HCT116 (cell line): ENCODE measurements around the gene CENPP. TPM values are rescaled to one million over a fixed set of nuclear protein-coding genes. Genes with fewer than 3 reads are reported as not detected.

Experiments
- ATAC-seq: fragments of 200-7000 bp; cut with Tn5 transposase; 2 replicates; pipeline ENCODE4 v1.9.1; 2020; ENCODE audit warnings: mild to moderate bottlenecking, moderate library complexity
- BruUV-seq: library from RNA; stranded (reverse); fragments of 400-500 nt; replicated peaks from 2 replicates; lab custom pipeline; 2021; lab: Mats Ljungman, UMichigan
- CTCF ChIA-PET: fragments of 300-600 bp; sonication (Branson Sonifier 250); formaldehyde crosslinking; loops from one replicate; lab custom pipeline; 2021; ENCODE audit warnings: antibody characterized with exemption; lab: Charles Lee
- POLR2A ChIA-PET: fragments of 300-600, 350-600 bp; sonication (Branson Sonifier 250); formaldehyde crosslinking; loops from one replicate; lab custom pipeline; 2021; ENCODE audit warnings: antibody characterized with exemption; lab: Charles Lee
- RAD21 ChIA-PET, 2 experiments: fragments of 300-600 bp; sonication (Branson Sonifier 250); formaldehyde crosslinking; loops; one replicate each; lab custom pipeline; 2023; ENCODE audit warnings: low total read pairs in 2 of 2; ENCODE audit not compliant: uncharacterized antibody in 2 of 2, unreplicated experiment in 2 of 2, low non-redundant PET in 1 of 2; lab: Charles Lee
- DNase-seq: peaks from one replicate; pipeline ENCODE4 v3.0.0-alpha.2; 2010; ENCODE audit warnings: low read depth, low spot score
- H2AFZ ChIP-seq: fragments of 200-600 bp; shearing (Covaris generic), sonication (generic); 2 replicates; pipeline ENCODE4 v1.6.1; 2017; ENCODE audit warnings: low read depth, mixed run types, mixed read lengths, antibody characterized with exemption, low read length; ENCODE audit not compliant: poor library complexity, severe bottlenecking
- H3K27ac ChIP-seq: 2 replicates; pipeline ENCODE4 v1.5.1; 2012; ENCODE audit warnings: low read depth, low read length
- H3K27me3 ChIP-seq: fragments of 200-600 bp; sonication (generic); 2 replicates; pipeline ENCODE4 v1.6.1; 2016; ENCODE audit warnings: mixed run types, low read length, mixed read lengths; ENCODE audit not compliant: insufficient read depth
- H3K36me3 ChIP-seq, 2 experiments: fragments of 200-500 bp in 1 of 2; fragments of 200-600 bp in 1 of 2; sonication (Bioruptor generic) in 1 of 2; sonication (generic) in 1 of 2; 2 replicates each; pipeline versions ENCODE4 v1.5.1 to v1.6.1; 2014 to 2016; ENCODE audit warnings: low read length in 2 of 2, inconsistent platforms in 1 of 2, mixed read lengths in 1 of 2, mixed run types in 1 of 2; ENCODE audit not compliant: insufficient read depth in 2 of 2, control insufficient read depth in 1 of 2
- H3K4me1 ChIP-seq, 2 experiments: fragments of 200-600 bp in 1 of 2; sonication (generic) in 1 of 2; 2 replicates each; pipeline versions ENCODE4 v1.5.1 to v1.6.1; 2012 to 2017; ENCODE audit warnings: low read length in 2 of 2, inconsistent platforms in 1 of 2, mild to moderate bottlenecking in 1 of 2, mixed read lengths in 1 of 2, mixed run types in 1 of 2, moderate library complexity in 1 of 2; ENCODE audit not compliant: insufficient read depth in 2 of 2, control insufficient read depth in 1 of 2
- H3K4me2 ChIP-seq: fragments of 200-600 bp; sonication (generic); 2 replicates; pipeline ENCODE4 v1.6.1; 2017; ENCODE audit warnings: mixed run types, low read length, mixed read lengths
- H3K4me3 ChIP-seq, 2 experiments: fragments of 200-600 bp in 1 of 2; sonication (generic) in 1 of 2; replicated peaks in 1 of 2; 2 replicates each; pipeline ENCODE4 v1.5.1; 2011 to 2016; ENCODE audit warnings: low read length in 2 of 2, control low read depth in 1 of 2, low read depth in 1 of 2, mild to moderate bottlenecking in 1 of 2, mixed read lengths in 1 of 2, mixed run types in 1 of 2
- H3K79me2 ChIP-seq: fragments of 200-600 bp; sonication (generic); 2 replicates; pipeline ENCODE4 v1.6.1; 2017; ENCODE audit warnings: mild to moderate bottlenecking, mixed run types, low read length, moderate library complexity, mixed read lengths; ENCODE audit not compliant: insufficient read depth
- H3K9ac ChIP-seq: fragments of 200-600 bp; sonication (generic); 2 replicates; pipeline ENCODE4 v1.6.1; 2016; ENCODE audit warnings: low read length, mixed read lengths
- H3K9me2 ChIP-seq: fragments of 200-600 bp; sonication (generic), shearing (Covaris generic); 2 replicates; pipeline ENCODE4 v1.6.1; 2017; ENCODE audit warnings: mixed run types, mild to moderate bottlenecking, moderate library complexity; ENCODE audit not compliant: insufficient read depth
- H3K9me3 ChIP-seq, 2 experiments: fragments of 200-500 bp in 1 of 2; fragments of 200-600 bp in 1 of 2; sonication (Bioruptor generic) in 1 of 2; sonication (generic) in 1 of 2; 2 replicates each; pipeline ENCODE4 v1.6.1; 2014 to 2017; ENCODE audit warnings: low read length in 2 of 2, mixed read lengths in 2 of 2, inconsistent platforms in 1 of 2, low read depth in 1 of 2, mild to moderate bottlenecking in 1 of 2, mixed run types in 1 of 2, moderate library complexity in 1 of 2; ENCODE audit not compliant: control insufficient read depth in 1 of 2, insufficient read depth in 1 of 2
- H4K20me1 ChIP-seq: fragments of 200-600 bp; sonication (generic), shearing (Covaris generic); 2 replicates; pipeline ENCODE4 v1.6.1; 2017; ENCODE audit warnings: mixed run types, mild to moderate bottlenecking, moderate library complexity; ENCODE audit not compliant: insufficient read depth
- CEBPB ChIP-seq: IDR thresholded peaks from 2 replicates; pipeline ENCODE4 v1.6.1; 2012; ENCODE audit warnings: low read depth
- EZH2 ChIP-seq: fragments of 200-600 bp; sonication (generic); IDR thresholded peaks from 2 replicates; pipeline ENCODE4 v1.6.1; 2017; ENCODE audit warnings: antibody characterized with exemption, mixed run types
- POLR2AphosphoS5 ChIP-seq: IDR thresholded peaks from 2 replicates; pipeline ENCODE4 v1.6.1; 2011; ENCODE audit warnings: mild to moderate bottlenecking, low read depth, low read length, moderate library complexity
- RAD21 ChIP-seq: IDR thresholded peaks from 2 replicates; pipeline ENCODE4 v1.6.1; 2012; ENCODE audit warnings: low read depth, mild to moderate bottlenecking
- SIN3A ChIP-seq: IDR thresholded peaks from 2 replicates; pipeline ENCODE4 v1.6.1; 2012; ENCODE audit warnings: low read depth
- SP1 ChIP-seq: IDR thresholded peaks from 2 replicates; pipeline ENCODE4 v1.6.1; 2012; ENCODE audit warnings: low read depth
- SRF ChIP-seq: IDR thresholded peaks from 2 replicates; pipeline ENCODE4 v1.6.1; 2012; ENCODE audit warnings: low read depth
- TCF7L2 ChIP-seq: IDR thresholded peaks from 2 replicates; pipeline ENCODE4 v1.7.0; 2011; ENCODE audit warnings: borderline replicate concordance, inconsistent platforms; ENCODE audit not compliant: insufficient read depth, insufficient read length; ENCODE audit errors: extremely low read depth
- YY1 ChIP-seq: IDR thresholded peaks from 2 replicates; pipeline ENCODE4 v1.6.1; 2011; ENCODE audit warnings: low read length, low read depth, moderate library complexity, mild to moderate bottlenecking; ENCODE audit not compliant: insufficient replicate concordance; ENCODE audit errors: extremely low read depth
- ZFX ChIP-seq: fragments of 450-650 bp; IDR thresholded peaks from 2 replicates; pipeline ENCODE4 v1.6.1; 2017
- intact Hi-C: fragments of 100-400 bp; cut with micrococcal nuclease; formaldehyde crosslinking; loops from 2 replicates; pipeline ENCODE4 v1.10.0; 2022
- total RNA-seq: library from RNA; stranded (reverse); gene quantifications from one replicate; pipeline ENCODE4 v1.2.1, GENCODE V29; 2021; ENCODE audit not compliant: unreplicated experiment
- TF ChIP-seq, protein P1 (sequence below): IDR thresholded peaks from 2 replicates; pipeline ENCODE4 v1.6.1; 2011; ENCODE audit warnings: mild to moderate bottlenecking, low read length, moderate library complexity; ENCODE audit not compliant: insufficient replicate concordance; ENCODE audit errors: extremely low read depth
- TF ChIP-seq, protein P2 (sequence below): IDR thresholded peaks from 2 replicates; pipeline ENCODE4 v1.6.1; 2012
- TF ChIP-seq, protein P3 (sequence below), 3 experiments: fragments of 200-600 bp in 1 of 3; sonication (generic) in 1 of 3; IDR thresholded peaks in 2 of 3; conservative IDR thresholded peaks in 1 of 3; 2 replicates each; pipeline ENCODE4 v1.5.1; 2012 to 2017; ENCODE audit warnings: low read depth in 2 of 3, low read length in 2 of 3, antibody characterized with exemption in 1 of 3, borderline replicate concordance in 1 of 3, control low read depth in 1 of 3, mild to moderate bottlenecking in 1 of 3, mixed read lengths in 1 of 3, mixed run types in 1 of 3, moderate library complexity in 1 of 3; ENCODE audit not compliant: insufficient read depth in 1 of 3
- TF ChIP-seq, protein P4 (sequence below): IDR thresholded peaks from 2 replicates; pipeline ENCODE4 v1.6.1; 2012; ENCODE audit warnings: low read depth
- TF ChIP-seq, protein P5 (sequence below): IDR thresholded peaks from 2 replicates; pipeline ENCODE4 v1.6.1; 2012

Gene CENPP
- total RNA-seq, 1 experiment from 2014 or later, result 7.0 TPM

DNA sequence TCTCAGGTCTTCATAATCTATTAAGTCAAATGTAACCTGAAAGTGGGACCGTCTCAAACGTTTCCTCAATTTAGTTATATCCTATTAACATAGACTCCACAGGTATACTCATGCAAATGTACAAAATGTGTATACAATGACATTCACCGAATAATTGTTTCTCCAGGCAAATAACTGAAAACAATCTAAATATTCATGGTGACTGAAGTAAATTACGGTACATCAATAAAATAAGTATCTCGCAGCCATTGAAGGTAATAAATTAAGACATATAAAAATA, 32.7 kb upstream of the CENPP start (continued):
- TF ChIP-seq, protein P1, sequence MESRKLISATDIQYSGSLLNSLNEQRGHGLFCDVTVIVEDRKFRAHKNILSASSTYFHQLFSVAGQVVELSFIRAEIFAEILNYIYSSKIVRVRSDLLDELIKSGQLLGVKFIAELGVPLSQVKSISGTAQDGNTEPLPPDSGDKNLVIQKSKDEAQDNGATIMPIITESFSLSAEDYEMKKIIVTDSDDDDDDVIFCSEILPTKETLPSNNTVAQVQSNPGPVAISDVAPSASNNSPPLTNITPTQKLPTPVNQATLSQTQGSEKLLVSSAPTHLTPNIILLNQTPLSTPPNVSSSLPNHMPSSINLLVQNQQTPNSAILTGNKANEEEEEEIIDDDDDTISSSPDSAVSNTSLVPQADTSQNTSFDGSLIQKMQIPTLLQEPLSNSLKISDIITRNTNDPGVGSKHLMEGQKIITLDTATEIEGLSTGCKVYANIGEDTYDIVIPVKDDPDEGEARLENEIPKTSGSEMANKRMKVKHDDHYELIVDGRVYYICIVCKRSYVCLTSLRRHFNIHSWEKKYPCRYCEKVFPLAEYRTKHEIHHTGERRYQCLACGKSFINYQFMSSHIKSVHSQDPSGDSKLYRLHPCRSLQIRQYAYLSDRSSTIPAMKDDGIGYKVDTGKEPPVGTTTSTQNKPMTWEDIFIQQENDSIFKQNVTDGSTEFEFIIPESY, result no peak
- TF ChIP-seq, protein P2, sequence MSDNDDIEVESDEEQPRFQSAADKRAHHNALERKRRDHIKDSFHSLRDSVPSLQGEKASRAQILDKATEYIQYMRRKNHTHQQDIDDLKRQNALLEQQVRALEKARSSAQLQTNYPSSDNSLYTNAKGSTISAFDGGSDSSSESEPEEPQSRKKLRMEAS, result no peak
- no peak for TF ChIP-seq SP1
- TF ChIP-seq, all 23 proteins: peak for 0

DNA sequence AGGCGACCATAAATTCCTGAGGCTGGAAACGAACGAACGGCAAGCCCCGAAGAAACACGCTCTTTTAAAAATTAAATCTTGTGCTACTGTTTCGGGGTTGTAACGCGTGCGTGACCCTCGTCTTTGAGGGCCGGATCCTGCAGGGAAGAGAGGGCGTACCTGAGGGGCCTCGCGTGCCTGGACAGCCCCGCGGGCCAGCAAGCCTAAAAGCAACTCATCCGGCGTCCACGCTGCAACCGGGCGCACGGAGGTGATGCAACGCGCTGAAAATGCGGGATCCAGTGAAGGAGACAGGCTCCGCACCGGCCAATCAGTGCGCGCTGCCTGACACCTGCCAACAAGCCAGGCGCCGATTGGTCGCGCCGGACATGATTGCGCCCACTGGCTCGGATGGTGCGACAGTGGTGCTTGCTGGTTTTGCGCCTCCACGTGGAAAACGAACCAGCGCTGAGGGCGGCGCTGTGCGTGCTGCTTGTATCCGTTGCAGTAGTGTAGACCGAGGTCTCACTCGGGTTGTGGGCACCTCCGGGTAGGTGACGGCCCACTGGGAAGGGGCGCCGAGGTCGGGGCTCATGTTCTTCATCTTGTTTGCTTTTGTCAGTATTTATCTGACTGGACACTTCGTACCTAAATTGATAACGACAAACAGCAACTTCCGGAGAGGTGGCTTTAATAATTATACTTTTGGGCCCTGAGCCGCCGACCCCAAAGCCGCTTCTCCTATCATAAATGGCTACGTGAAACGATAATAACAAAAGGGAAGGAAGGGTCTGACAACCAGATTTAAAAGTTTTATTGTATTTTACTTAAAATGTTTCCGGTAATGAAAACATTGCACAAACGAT, 32.1 kb upstream of the CENPP start, which contains the start of gene IARS1:
IARS1 (minus strand) TSS at position 246 of the 845 bp plus-strand sequence. CDS start 4,278 bp downstream, outside the sequence.
- ATAC-seq, result peak; percentile 94
- Histone ChIP-seq H4K20me1 (peaks cover 13% of the 10 kb centered on the region; the same call in 1 of the 2 replicates), H3K27me3 (no peaks in the 10 kb centered on the region), H3K4me2 (peak within 1 kb of the TSS; percentile 86), H3K4me1 (peaks cover 6 to 22% of the 10 kb centered on the region in 2 experiments; a peak in 3 of 4 replicates), H3K9me2 (no peaks in the 10 kb centered on the region), H3K36me3 (peaks cover 21 to 39% of the 10 kb centered on the region in 2 experiments), H3K4me3 (peak within 1 kb of the TSS; percentile 73 to 92), H3K9me3 (no peaks in the 10 kb centered on the region), H2AFZ (no peak within 1 kb of the TSS), H3K27ac (peak within 1 kb of the TSS; percentile 60), H3K79me2 (peaks cover 59% of the 10 kb centered on the region), H3K9ac (peak within 1 kb of the TSS; percentile 86)
- peak; percentile 95 for DNase-seq
- POLR2A ChIA-PET, result no interaction called here
- intact Hi-C loops, result no loop called here
- RAD21 ChIA-PET, result no interaction called here
- CTCF ChIA-PET, result no interaction called here
- BruUV-seq, result TSS peak; percentile 92
- TF ChIP-seq, protein P3, sequence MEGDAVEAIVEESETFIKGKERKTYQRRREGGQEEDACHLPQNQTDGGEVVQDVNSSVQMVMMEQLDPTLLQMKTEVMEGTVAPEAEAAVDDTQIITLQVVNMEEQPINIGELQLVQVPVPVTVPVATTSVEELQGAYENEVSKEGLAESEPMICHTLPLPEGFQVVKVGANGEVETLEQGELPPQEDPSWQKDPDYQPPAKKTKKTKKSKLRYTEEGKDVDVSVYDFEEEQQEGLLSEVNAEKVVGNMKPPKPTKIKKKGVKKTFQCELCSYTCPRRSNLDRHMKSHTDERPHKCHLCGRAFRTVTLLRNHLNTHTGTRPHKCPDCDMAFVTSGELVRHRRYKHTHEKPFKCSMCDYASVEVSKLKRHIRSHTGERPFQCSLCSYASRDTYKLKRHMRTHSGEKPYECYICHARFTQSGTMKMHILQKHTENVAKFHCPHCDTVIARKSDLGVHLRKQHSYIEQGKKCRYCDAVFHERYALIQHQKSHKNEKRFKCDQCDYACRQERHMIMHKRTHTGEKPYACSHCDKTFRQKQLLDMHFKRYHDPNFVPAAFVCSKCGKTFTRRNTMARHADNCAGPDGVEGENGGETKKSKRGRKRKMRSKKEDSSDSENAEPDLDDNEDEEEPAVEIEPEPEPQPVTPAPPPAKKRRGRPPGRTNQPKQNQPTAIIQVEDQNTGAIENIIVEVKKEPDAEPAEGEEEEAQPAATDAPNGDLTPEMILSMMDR (IDR thresholded peaks at IDR 0.05 in 2 of 3, conservative IDR thresholded peaks at IDR 0.05 in 1 of 3; ENCODE audit: borderline replicate concordance in 1 of 3, insufficient read depth in 1 of 3, low read depth in 2 of 3, low read length in 2 of 3), result peak; percentile 18 to 23 (median 22); a peak in 2 of 6 replicates
- peak; percentile 35 for TF ChIP-seq YY1
- TF ChIP-seq ZFX, result no peak; the same call in none of the 2 replicates
- peak; percentile 98 for TF ChIP-seq CEBPB
- TF ChIP-seq SIN3A, result peak; percentile 100
- TF ChIP-seq, protein P4, sequence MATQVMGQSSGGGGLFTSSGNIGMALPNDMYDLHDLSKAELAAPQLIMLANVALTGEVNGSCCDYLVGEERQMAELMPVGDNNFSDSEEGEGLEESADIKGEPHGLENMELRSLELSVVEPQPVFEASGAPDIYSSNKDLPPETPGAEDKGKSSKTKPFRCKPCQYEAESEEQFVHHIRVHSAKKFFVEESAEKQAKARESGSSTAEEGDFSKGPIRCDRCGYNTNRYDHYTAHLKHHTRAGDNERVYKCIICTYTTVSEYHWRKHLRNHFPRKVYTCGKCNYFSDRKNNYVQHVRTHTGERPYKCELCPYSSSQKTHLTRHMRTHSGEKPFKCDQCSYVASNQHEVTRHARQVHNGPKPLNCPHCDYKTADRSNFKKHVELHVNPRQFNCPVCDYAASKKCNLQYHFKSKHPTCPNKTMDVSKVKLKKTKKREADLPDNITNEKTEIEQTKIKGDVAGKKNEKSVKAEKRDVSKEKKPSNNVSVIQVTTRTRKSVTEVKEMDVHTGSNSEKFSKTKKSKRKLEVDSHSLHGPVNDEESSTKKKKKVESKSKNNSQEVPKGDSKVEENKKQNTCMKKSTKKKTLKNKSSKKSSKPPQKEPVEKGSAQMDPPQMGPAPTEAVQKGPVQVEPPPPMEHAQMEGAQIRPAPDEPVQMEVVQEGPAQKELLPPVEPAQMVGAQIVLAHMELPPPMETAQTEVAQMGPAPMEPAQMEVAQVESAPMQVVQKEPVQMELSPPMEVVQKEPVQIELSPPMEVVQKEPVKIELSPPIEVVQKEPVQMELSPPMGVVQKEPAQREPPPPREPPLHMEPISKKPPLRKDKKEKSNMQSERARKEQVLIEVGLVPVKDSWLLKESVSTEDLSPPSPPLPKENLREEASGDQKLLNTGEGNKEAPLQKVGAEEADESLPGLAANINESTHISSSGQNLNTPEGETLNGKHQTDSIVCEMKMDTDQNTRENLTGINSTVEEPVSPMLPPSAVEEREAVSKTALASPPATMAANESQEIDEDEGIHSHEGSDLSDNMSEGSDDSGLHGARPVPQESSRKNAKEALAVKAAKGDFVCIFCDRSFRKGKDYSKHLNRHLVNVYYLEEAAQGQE, result no peak
- peak; percentile 65; the same call in 1 of the 2 replicates for TF ChIP-seq SRF
- peak; percentile 98 for TF ChIP-seq POLR2AphosphoS5
- TF ChIP-seq SP1, result peak; percentile 100
- TF ChIP-seq TCF7L2, result peak; percentile 72
- no peak for TF ChIP-seq EZH2
- TF ChIP-seq RAD21, result no peak
- TF ChIP-seq, protein P5, sequence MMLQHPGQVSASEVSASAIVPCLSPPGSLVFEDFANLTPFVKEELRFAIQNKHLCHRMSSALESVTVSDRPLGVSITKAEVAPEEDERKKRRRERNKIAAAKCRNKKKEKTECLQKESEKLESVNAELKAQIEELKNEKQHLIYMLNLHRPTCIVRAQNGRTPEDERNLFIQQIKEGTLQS, result peak; percentile 78; the same call in 1 of the 2 replicates
